NCI-H1694 (cell line): ENCODE results near the gene KLHDC7B.
"Not testable (repeated sequence)": the region's sequence is repeated elsewhere in the genome, so short reads cannot be mapped to it uniquely, and the experiment has no call there.

Source experiments
- DNase-seq: peaks from one replicate; lab custom pipeline; 2025; lab: John Stamatoyannopoulos, UW

KLHDC7B gene

DNA sequence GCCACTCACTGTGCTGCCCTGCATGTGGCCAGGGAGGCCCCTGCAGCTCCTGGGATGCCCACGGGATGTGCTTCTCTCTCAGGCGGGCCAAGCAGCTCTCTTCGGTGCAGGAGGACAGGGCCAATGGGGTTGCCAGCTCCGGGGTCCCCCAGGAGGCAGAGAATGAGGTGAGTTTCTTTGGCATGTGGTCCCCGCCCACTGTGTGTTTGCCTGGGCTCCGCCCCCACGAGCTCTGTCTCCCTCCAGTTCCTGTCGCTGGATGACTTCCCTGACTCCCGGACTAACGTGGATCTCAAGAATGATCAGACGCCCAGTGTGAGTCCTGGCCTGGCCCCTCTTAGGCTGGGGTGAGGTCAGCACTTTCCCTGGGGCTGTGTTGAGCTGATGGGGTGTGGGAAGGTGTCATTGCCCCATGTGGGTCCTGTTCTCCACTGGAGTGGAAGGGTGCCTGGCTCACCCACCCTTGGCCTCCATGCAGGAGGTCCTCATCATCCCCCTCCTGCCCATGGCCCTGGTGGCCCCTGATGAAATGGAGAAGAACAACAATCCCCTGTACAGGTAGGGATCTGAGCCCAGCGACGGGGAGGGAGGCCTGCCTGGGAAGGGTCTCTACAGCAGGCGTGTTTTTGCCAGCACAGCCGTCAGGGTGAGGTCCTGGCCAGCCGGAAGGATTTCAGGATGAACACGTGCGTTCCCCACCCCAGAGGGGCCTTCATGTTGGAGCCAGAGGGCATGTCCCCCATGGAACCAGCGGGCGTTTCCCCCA lies 28.0 kb upstream of the KLHDC7B start:
- DNase-seq = no peak

DNA sequence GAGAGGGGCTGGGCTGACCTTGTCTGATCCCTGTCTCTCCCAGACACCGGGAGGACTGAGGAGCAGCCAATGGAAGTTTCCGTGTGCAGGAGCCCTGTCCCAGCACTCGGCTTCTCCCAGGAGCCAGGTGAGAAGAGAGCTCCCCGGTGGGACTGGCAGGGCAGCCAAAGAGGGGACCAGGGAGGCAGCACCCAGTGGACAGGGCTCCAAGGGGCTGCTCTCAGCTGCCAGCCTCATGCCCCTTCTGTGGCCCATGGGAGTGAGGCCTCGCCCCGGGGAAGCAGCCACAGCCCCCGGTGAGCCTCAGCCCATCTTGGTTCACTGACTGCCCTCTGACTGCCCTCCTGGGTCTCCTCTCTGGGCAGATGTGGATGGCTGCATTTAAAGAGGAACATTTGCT lies 27.1 kb upstream of the KLHDC7B start:
- DNase-seq = no peak

DNA sequence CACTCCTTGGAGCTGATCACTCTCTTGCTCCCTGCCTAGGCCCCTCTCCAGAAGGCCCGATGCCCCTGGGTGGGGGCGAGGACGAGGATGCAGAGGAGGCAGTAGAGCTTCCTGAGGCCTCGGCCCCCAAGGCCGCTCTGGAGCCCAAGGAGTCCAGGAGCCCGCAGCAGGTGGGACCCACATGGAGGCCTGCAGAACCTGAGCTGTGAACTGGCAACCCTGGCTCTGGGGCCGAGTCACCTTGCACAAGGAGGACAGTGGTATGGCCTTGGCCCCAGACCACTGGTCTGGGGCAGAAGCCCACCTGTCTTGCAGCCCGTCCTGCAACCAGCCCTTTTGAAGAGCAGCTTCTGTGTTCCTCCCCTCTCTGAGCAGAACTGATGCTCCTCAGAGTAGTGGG lies 26.5 kb upstream of the KLHDC7B start:
- no peak for DNase-seq

GRCh38 chr22:50520184-50520583 lies 25.5 kb upstream of the KLHDC7B start:
- DNase-seq = not testable (repeated sequence)

- DNase-seq = no peak
Observed at GRCh38 chr22:50520826-50521453, 24.8 kb upstream of the KLHDC7B start.

- no peak for DNase-seq
Observed at GRCh38 chr22:50521710-50522109, 24.0 kb upstream of the KLHDC7B start.

DNA sequence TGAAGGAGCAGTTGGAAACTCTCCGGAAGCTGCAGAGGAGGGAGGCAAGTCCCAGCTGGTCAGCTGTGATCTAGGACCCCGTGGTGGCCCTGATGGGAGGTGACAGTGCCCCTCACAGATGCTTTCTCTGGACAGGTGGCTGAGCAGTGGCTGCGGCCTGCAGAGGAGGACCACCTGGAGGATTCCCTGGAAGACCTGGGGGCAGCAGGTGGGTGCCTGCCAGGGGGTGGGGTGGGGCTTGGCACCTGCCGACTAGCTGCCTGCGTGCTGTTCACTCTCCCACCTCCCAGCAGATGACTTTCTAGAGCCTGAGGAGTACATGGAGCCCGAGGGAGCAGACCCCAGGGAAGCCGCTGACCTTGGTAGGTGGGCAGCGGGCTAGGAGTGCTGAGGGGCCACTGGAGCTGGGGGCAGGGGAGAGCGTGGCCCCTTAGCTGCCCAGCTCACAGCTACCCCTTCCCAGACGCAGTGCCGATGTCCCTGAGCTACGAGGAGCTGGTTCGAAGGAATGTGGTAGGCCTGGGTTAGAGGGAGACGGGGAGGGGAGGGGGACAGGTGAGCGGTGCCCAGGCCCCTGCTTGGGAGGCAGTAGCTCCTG lies 23.4 kb upstream of the KLHDC7B start:
- no peak for DNase-seq

DNA sequence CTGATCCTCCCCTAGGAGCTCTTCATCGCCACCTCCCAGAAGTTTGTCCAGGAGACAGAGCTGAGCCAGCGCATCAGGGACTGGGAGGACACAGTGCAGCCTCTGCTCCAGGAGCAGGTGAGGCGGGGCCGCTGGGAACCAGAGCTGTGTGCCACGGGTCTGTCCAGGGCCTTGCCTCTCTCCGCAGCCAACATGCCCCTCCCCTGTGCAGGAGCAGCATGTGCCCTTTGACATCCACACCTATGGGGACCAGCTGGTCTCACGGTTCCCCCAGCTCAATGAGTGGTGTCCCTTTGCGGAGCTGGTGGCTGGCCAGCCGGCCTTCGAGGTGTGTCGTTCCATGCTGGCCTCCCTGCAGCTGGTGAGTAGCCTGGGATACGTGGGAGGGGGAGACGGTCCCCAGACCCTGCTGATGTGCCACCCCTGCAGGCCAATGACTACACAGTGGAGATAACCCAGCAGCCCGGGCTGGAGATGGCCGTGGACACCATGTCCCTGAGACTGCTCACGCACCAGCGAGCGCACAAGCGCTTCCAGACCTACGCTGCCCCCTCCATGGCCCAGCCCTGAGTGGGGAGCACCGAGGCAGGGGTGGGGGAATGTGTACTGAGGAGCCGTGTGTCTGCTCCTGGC lies 22.8 kb upstream of the KLHDC7B start:
- DNase-seq = no peak

GRCh38 chr22:50523458-50523805 lies 22.3 kb upstream of the KLHDC7B start:
- no peak for DNase-seq

GRCh38 chr22:50523806-50524675 lies 21.7 kb upstream of the KLHDC7B start:
- no peak for DNase-seq

- no peak for DNase-seq
Observed at GRCh38 chr22:50524676-50525103, 21.0 kb upstream of the KLHDC7B start.

DNA sequence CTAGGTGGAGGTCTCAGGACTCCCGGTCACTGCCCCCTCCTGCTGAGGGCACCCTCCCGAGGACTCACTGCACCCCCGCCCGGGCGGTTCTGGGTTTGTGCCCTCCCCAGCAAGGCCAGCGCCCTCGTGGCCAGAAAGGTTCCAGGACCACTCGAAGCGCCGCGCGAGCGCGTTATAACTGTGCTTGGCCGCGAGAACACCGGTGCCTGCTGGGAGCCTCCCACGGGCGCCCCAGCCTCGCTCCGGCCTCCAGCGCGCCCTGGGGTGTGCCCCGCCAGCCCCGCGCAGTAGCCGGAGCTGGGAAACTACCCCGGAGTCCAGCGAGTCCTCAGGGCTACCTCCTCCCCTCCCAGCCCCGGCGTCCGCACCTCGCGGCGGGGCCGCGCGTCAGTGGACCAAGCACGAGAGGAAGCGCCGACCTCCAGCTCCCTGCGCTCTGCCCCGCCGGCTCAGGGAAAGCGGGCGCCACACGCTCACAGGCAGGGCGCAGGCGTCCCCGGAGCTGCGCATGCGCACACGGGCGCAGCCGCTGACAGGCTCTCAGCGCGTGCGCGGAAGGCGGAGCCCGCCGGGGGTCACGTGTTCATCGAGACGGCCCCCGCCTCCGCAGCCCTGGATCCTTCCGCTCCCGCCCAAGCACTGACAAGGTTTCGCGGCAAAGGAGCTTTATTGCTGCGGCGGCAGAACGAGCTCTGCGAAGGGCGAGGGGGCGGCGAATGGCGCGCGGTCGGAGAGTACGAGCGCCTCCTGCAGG lies 20.4 kb upstream of the KLHDC7B start, which contains the start of gene SCO2:
Gene SCO2 (minus strand): TSS at position 495 of the 754 bp plus-strand sequence. CDS start 1,187 bp downstream, outside the sequence.
- peak; percentile 93 for DNase-seq

GRCh38 chr22:50525858-50526107 lies 19.9 kb upstream of the KLHDC7B start:
- DNase-seq = no peak

DNA sequence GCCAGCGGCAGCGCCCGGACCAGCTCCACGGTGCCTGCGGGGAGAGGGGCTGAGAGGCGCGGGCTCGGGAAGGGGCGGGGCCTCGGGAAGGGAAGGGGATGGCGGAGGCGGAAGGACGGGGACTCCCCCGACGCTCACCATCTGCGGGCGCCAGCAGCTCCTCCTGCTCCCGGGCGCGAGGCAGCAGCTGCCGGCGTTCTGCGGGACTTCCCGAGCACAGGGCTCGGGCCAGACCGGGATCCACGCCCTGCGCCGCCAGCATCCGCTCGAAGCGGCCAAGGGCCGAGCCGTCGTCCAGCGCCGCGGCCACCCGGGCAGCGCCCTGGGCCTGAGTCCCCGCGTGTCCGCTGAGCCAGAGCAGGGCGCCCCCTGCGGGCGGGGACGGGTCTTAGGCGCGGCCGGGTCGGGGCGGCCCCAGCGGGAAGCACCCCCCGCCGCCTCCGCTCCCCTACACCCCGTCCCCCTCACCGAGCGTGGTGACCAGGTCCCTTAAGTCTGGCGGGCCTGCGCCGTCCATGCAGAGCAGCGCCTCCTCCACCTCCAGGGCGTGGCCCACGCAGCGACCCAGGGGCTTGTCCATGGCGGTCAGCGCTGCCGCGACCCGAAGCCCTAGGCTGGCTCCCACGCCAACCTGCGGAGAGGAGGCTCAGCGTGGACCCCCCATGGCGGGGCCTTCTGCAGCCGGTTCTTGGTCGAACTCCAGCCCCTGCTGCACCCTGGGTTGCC lies 19.4 kb upstream of the KLHDC7B start:
- peak; percentile 74 for DNase-seq

DNA sequence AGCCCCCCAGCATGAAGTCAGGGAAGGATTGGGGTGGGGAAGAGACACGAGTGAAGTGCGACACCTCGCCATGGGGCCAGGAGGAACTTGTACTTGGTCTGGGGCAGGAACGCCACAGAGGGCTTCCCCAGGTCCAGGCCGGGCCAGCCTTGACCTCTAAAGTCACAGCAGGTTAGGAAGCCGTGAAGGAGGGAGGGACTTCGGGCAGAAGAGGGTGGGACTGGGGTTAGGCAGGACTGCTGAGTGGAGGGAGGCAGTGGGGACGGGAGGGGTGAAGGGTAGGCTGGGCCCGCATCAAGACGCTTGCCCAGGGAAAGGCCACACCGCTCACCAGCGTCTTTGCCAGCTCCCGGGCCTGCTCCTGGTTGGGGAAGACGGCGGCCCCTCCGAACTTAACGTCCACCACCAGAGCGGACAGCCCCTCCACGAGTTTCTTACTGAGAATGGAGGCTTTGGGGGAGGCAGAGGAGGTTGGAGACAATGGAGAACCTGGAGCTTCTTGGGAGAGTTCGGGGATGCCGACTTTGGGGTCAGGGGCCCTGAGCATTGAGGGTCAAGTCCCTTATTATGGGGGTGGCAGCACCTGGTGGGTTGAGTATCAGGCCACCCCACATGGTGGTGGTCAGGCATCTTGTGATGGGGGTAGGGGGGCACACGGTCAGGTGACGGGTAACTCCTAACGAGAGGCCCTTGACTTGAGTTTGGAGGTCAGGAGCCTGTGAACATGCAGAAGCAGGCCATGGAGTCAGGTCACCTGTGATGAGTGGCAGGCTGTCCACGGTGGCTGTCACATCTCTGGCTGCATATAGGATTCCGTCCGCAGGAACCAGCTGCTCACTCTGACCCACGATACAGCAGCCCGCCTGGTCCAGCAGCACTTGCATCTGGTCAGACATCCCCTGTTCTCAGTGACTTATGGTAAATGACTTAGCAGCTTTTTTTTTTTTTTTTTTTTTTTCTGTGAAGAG lies 18.6 kb upstream of the KLHDC7B start:
- no peak for DNase-seq

DNA sequence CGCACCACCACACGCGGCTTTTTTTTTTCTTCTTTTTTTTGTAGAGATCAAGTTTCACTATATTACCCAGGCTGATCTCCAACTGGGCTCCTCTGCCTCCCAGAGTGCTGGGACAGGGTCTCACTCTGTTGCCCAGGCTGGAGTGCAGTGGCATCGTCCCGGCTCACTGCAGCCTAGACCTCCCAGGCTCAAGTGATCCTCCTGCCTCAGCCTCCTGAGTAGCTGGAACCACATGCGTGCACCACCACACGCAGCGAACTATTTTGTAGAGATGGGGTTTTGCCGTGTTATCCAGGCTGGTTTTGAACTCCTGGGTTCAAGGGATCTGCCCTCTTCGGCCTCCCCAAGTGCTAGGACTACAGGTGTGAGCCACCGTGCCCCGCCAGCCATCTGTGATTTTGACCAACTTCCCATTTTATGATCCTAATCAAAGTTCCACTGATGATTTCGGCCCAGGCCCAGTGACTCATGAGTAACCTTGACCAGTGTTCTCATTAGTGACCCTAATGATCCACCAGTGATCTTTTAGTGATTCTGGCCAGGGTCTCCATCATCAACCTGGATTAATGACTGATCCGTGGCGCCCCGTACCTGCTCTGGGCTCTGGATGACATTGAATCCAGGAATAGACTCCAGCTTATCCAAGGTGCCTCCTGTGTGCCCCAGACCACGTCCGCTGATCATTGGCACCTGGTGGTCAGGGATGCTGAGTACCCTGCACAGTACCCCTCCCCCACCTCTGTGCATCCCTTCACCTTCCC lies 17.6 kb upstream of the KLHDC7B start:
- no peak for DNase-seq

- no peak for DNase-seq
Observed at GRCh38 chr22:50528682-50529415, 16.9 kb upstream of the KLHDC7B start.

- DNase-seq = no peak
Observed at GRCh38 chr22:50529416-50529896, 16.2 kb upstream of the KLHDC7B start.
